Measurements from ENCODE around the gene CDH26. TPM values are rescaled to one million over a fixed set of nuclear protein-coding genes. Genes with fewer than 3 reads are reported as not detected.

Gene CDH26
- polyA plus RNA-seq, 1 donor from 2014 or later = 0.43 TPM

- TF ChIP-seq EZH2 (IDR thresholded peaks at IDR 0.05; ENCODE audit: borderline replicate concordance, insufficient read depth, low read length, poor library complexity, severe bottlenecking) (no peak), TAF1 (IDR thresholded peaks at IDR 0.05; ENCODE audit: low read depth) (no peak), EP300 (conservative IDR thresholded peaks at IDR 0.05; ENCODE audit: poor library complexity, severe bottlenecking) (no peak), RAD21 (conservative IDR thresholded peaks at IDR 0.05) (no peak), POLR2AphosphoS5 (IDR thresholded peaks at IDR 0.05) (no peak), CTCF (IDR thresholded peaks at IDR 0.05; ENCODE audit: poor library complexity, severe bottlenecking) (no peak), MXI1 (conservative IDR thresholded peaks at IDR 0.05; ENCODE audit: poor library complexity, severe bottlenecking) (no peak), SMC3 (conservative IDR thresholded peaks at IDR 0.05; ENCODE audit: poor library complexity) (no peak), REST (IDR thresholded peaks at IDR 0.05; ENCODE audit: borderline replicate concordance) (no peak)
- no peak overlapping the region for H3K4me3 ChIP-seq (ENCODE audit: low read length)
- no peaks in the 10 kb centered on the region for H3K9me2 ChIP-seq (ENCODE audit: insufficient read depth, low read length)
- no peak overlapping the region for H2AFZ ChIP-seq (ENCODE audit: low read depth, low read length)
- H3K27ac ChIP-seq (ENCODE audit: low read length) = no peak overlapping the region
- no peak overlapping the region for H3K4me2 ChIP-seq (ENCODE audit: low read length)
- no peak overlapping the region for H3K9ac ChIP-seq (ENCODE audit: low read length)
- H3K79me2 ChIP-seq (replicated peaks; ENCODE audit: insufficient read depth, low read length) = no peaks in the 10 kb centered on the region
- H3K36me3 ChIP-seq (ENCODE audit: insufficient read depth, low read length) = no peaks in the 10 kb centered on the region
- H3F3A ChIP-seq (ENCODE audit: insufficient read depth, low read length, poor library complexity, severe bottlenecking) = no peaks in the 10 kb centered on the region
- H4K20me1 ChIP-seq (ENCODE audit: insufficient read depth) = no peaks in the 10 kb centered on the region
- H3K27me3 ChIP-seq (ENCODE audit: insufficient read depth, low read depth, low read length) = no peaks in the 10 kb centered on the region
- no peaks in the 10 kb centered on the region for H3K9me3 ChIP-seq (ENCODE audit: low read length)
Measured at GRCh38 chr20:59988141-59988540, 29.9 kb downstream of the CDH26 start.

- no peaks in the 10 kb centered on the region for H3F3A ChIP-seq (ENCODE audit: insufficient read depth, low read length, poor library complexity, severe bottlenecking)
- no peaks in the 10 kb centered on the region for H3K79me2 ChIP-seq (replicated peaks; ENCODE audit: insufficient read depth, low read length)
- no peaks in the 10 kb centered on the region for H3K27me3 ChIP-seq (ENCODE audit: insufficient read depth, low read depth, low read length)
- H2AFZ ChIP-seq (ENCODE audit: low read depth, low read length) = no peak overlapping the region
- no peak overlapping the region for H3K4me3 ChIP-seq (ENCODE audit: low read length)
- H3K36me3 ChIP-seq (ENCODE audit: insufficient read depth, low read length) = no peaks in the 10 kb centered on the region
- no peaks in the 10 kb centered on the region for H4K20me1 ChIP-seq (ENCODE audit: insufficient read depth)
- no peaks in the 10 kb centered on the region for H3K9me2 ChIP-seq (ENCODE audit: insufficient read depth, low read length)
- no peak overlapping the region for H3K4me2 ChIP-seq (ENCODE audit: low read length)
- no peaks in the 10 kb centered on the region for H3K9me3 ChIP-seq (ENCODE audit: low read length)
- TF ChIP-seq SMC3 (conservative IDR thresholded peaks at IDR 0.05; ENCODE audit: poor library complexity) (no peak), CTCF (IDR thresholded peaks at IDR 0.05; ENCODE audit: poor library complexity, severe bottlenecking) (no peak), TAF1 (IDR thresholded peaks at IDR 0.05; ENCODE audit: low read depth) (no peak), EZH2 (IDR thresholded peaks at IDR 0.05; ENCODE audit: borderline replicate concordance, insufficient read depth, low read length, poor library complexity, severe bottlenecking) (no peak), EP300 (conservative IDR thresholded peaks at IDR 0.05; ENCODE audit: poor library complexity, severe bottlenecking) (no peak), RAD21 (conservative IDR thresholded peaks at IDR 0.05) (no peak)
- no peak overlapping the region for H3K9ac ChIP-seq (ENCODE audit: low read length)
- no peak overlapping the region for H3K27ac ChIP-seq (ENCODE audit: low read length)
Measured at GRCh38 chr20:59992526-59993084, 34.4 kb downstream of the CDH26 start.

All from neural cell (in vitro differentiated cells).